GM23338 (cell line): ENCODE results near the gene PARD3. TPM values are rescaled to one million over a fixed set of nuclear protein-coding genes. Genes with fewer than 3 reads are reported as not detected.

Source experiments
- CREB1 ChIP-seq: fragments of 250-450 bp; sonication (Bioruptor Pico); IDR thresholded peaks from 2 replicates; pipeline ENCODE4 v1.5.0; 2020; ENCODE audit warnings: low read depth, mild to moderate bottlenecking, moderate library complexity
- CTCF ChIP-seq, 2 experiments: fragments of 200-600 bp in 1 of 2; sonication (generic) in 1 of 2; conservative IDR thresholded peaks; 2 replicates each; pipeline versions ENCODE4 v1.5.1 to v1.6.1; 2016 to 2017; ENCODE audit warnings: antibody characterized with exemption in 2 of 2, low read depth in 2 of 2, mild to moderate bottlenecking in 2 of 2, moderate library complexity in 1 of 2
- EZH2 ChIP-seq: fragments of 200-600 bp; sonication (generic); IDR thresholded peaks from one replicate; pipeline ENCODE4 v1.8.0; 2017; ENCODE audit warnings: antibody characterized with exemption, mild to moderate bottlenecking, low read depth; ENCODE audit not compliant: unreplicated experiment
- EZH2phosphoT487 ChIP-seq: fragments of 200-600 bp; sonication (generic); IDR thresholded peaks from one replicate; pipeline ENCODE4 v1.8.1; 2018; ENCODE audit warnings: antibody characterized with exemption; ENCODE audit not compliant: unreplicated experiment
- JUNB ChIP-seq: IDR thresholded peaks from one replicate; pipeline ENCODE4 v1.6.1; 2016; ENCODE audit warnings: antibody characterized with exemption; ENCODE audit not compliant: unreplicated experiment
- NANOG ChIP-seq: IDR thresholded peaks from 2 replicates; pipeline ENCODE4 v1.6.1; 2016; ENCODE audit warnings: antibody characterized with exemption, borderline replicate concordance
- ZNF331 ChIP-seq: fragments of 250-450 bp; sonication (Bioruptor Pico); IDR thresholded peaks from 2 replicates; pipeline ENCODE4 v1.5.0; 2020; ENCODE audit warnings: low read depth, mild to moderate bottlenecking, moderate library complexity
- polyA plus RNA-seq: library from polyadenylated mRNA; unstranded; fragments of >200 nt; fragmentation: Nextera tagmentation; extraction: Ambion mirVana; gene quantifications from 2 replicates; pipeline ENCODE4 v1.2.1, GENCODE V29; 2016
- total RNA-seq: library from RNA; depleted of rRNA; stranded (reverse); fragments of >200 nt; shearing (Covaris generic); gene quantifications from 2 replicates; pipeline ENCODE4 v1.2.3, GENCODE V29; 2014
- TF ChIP-seq, protein P1 (sequence below): fragments of 250-450 bp; sonication (Bioruptor Pico); IDR thresholded peaks from 2 replicates; pipeline ENCODE4 v1.5.0; 2020; ENCODE audit warnings: mild to moderate bottlenecking, moderate library complexity
- TF ChIP-seq, protein P2 (sequence below): IDR thresholded peaks from 2 replicates; pipeline ENCODE4 v1.6.1; 2016; ENCODE audit warnings: antibody characterized with exemption

The PARD3 gene
- total and polyA plus RNA-seq, 2 experiments from 2014 or later = 30.2 to 51.4 TPM

- TF ChIP-seq, protein P1, sequence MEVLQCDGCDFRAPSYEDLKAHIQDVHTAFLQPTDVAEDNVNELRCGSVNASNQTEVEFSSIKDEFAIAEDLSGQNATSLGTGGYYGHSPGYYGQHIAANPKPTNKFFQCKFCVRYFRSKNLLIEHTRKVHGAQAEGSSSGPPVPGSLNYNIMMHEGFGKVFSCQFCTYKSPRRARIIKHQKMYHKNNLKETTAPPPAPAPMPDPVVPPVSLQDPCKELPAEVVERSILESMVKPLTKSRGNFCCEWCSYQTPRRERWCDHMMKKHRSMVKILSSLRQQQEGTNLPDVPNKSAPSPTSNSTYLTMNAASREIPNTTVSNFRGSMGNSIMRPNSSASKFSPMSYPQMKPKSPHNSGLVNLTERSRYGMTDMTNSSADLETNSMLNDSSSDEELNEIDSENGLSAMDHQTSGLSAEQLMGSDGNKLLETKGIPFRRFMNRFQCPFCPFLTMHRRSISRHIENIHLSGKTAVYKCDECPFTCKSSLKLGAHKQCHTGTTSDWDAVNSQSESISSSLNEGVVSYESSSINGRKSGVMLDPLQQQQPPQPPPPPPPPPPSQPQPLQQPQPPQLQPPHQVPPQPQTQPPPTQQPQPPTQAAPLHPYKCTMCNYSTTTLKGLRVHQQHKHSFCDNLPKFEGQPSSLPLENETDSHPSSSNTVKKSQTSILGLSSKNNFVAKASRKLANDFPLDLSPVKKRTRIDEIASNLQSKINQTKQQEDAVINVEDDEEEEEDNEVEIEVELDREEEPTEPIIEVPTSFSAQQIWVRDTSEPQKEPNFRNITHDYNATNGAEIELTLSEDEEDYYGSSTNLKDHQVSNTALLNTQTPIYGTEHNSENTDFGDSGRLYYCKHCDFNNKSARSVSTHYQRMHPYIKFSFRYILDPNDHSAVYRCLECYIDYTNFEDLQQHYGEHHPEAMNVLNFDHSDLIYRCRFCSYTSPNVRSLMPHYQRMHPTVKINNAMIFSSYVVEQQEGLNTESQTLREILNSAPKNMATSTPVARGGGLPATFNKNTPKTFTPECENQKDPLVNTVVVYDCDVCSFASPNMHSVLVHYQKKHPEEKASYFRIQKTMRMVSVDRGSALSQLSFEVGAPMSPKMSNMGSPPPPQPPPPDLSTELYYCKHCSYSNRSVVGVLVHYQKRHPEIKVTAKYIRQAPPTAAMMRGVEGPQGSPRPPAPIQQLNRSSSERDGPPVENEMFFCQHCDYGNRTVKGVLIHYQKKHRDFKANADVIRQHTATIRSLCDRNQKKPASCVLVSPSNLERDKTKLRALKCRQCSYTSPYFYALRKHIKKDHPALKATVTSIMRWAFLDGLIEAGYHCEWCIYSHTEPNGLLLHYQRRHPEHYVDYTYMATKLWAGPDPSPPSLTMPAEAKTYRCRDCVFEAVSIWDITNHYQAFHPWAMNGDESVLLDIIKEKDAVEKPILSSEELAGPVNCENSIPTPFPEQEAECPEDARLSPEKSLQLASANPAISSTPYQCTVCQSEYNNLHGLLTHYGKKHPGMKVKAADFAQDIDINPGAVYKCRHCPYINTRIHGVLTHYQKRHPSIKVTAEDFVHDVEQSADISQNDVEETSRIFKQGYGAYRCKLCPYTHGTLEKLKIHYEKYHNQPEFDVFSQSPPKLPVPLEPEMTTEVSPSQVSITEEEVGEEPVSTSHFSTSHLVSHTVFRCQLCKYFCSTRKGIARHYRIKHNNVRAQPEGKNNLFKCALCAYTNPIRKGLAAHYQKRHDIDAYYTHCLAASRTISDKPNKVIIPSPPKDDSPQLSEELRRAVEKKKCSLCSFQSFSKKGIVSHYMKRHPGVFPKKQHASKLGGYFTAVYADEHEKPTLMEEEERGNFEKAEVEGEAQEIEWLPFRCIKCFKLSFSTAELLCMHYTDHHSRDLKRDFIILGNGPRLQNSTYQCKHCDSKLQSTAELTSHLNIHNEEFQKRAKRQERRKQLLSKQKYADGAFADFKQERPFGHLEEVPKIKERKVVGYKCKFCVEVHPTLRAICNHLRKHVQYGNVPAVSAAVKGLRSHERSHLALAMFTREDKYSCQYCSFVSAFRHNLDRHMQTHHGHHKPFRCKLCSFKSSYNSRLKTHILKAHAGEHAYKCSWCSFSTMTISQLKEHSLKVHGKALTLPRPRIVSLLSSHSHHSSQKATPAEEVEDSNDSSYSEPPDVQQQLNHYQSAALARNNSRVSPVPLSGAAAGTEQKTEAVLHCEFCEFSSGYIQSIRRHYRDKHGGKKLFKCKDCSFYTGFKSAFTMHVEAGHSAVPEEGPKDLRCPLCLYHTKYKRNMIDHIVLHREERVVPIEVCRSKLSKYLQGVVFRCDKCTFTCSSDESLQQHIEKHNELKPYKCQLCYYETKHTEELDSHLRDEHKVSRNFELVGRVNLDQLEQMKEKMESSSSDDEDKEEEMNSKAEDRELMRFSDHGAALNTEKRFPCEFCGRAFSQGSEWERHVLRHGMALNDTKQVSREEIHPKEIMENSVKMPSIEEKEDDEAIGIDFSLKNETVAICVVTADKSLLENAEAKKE (CRISPR knock-in tag) = no peak
- TF ChIP-seq, protein P2, sequence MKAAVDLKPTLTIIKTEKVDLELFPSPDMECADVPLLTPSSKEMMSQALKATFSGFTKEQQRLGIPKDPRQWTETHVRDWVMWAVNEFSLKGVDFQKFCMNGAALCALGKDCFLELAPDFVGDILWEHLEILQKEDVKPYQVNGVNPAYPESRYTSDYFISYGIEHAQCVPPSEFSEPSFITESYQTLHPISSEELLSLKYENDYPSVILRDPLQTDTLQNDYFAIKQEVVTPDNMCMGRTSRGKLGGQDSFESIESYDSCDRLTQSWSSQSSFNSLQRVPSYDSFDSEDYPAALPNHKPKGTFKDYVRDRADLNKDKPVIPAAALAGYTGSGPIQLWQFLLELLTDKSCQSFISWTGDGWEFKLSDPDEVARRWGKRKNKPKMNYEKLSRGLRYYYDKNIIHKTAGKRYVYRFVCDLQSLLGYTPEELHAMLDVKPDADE = no peak
- TF ChIP-seq EZH2 = no peak
- TF ChIP-seq EZH2phosphoT487 = no peak
- TF ChIP-seq NANOG = no peak
- no peak for TF ChIP-seq ZNF331 (CRISPR knock-in tag)
- TF ChIP-seq JUNB = no peak
- TF ChIP-seq CTCF (conservative IDR thresholded peaks at IDR 0.05; ENCODE audit: low read depth in 2 of 2) = no peak
- no peak for TF ChIP-seq CREB1 (CRISPR knock-in tag)
Measured at GRCh38 chr10:34524369-34525091, 290.6 kb downstream of the PARD3 start (continued).
